Activated CD8-positive, alpha-beta T cell treated with anti-CD3 and anti-CD28 coated beads for 36 hours (primary cell): ENCODE data around the gene TRAPPC6A. TPM values are rescaled to one million over a fixed set of nuclear protein-coding genes. Genes with fewer than 3 reads are reported as not detected.

ENCODE experiments used
- ATAC-seq: fragments of 200-7000 bp; cut with Tn5 transposase; one replicate; pipeline ENCODE4 v1.10.0; 2021; ENCODE audit warnings: mild to moderate bottlenecking, moderate library complexity
- CTCF ChIA-PET: fragments of 350-600 bp; sonication (Branson Sonifier 250); formaldehyde crosslinking; loops from one replicate; lab custom pipeline; 2021; ENCODE audit warnings: antibody characterized with exemption; lab: Charles Lee
- POLR2A ChIA-PET: fragments of 350-600 bp; sonication (Branson Sonifier 250); formaldehyde crosslinking; loops from one replicate; lab custom pipeline; 2021; ENCODE audit warnings: antibody characterized with exemption; lab: Charles Lee
- DNase-seq: peaks from one replicate; pipeline ENCODE4 v3.0.0-alpha.2; 2020
- H3K27ac Mint-ChIP-seq: one replicate; pipeline ENCODE4 v1.8.0; 2021; ENCODE audit warnings: mild to moderate bottlenecking, mixed read lengths
- H3K27me3 Mint-ChIP-seq: one replicate; pipeline ENCODE4 v1.8.0; 2021; ENCODE audit warnings: mixed read lengths
- H3K36me3 Mint-ChIP-seq: one replicate; pipeline ENCODE4 v1.8.0; 2021; ENCODE audit warnings: low read depth, mixed read lengths
- H3K4me1 Mint-ChIP-seq: one replicate; pipeline ENCODE4 v1.8.0; 2021; ENCODE audit warnings: low read depth, mixed read lengths
- H3K4me3 Mint-ChIP-seq: one replicate; pipeline ENCODE4 v1.8.0; 2021; ENCODE audit warnings: mild to moderate bottlenecking, moderate library complexity, mixed read lengths
- H3K9me3 Mint-ChIP-seq: one replicate; pipeline ENCODE4 v1.8.0; 2021; ENCODE audit warnings: mixed read lengths
- intact Hi-C: fragments of 100-400 bp; cut with micrococcal nuclease; formaldehyde crosslinking; loops from one replicate; pipeline ENCODE4 v1.10.0; 2022
- total RNA-seq, 2 experiments: library from RNA; stranded (reverse); gene quantifications; one replicate each; pipeline ENCODE4 v1.2.3, GENCODE V29; 2021
- TF ChIP-seq, protein P1 (sequence below): fragments of 200-600 bp; IDR thresholded peaks from one replicate; pipeline ENCODE4 v1.8.0; 2022; ENCODE audit warnings: antibody characterized with exemption, mild to moderate bottlenecking

The TRAPPC6A gene
- total RNA-seq, 2 experiments from 2014 or later = 27.3 to 28.8 TPM

DNA sequence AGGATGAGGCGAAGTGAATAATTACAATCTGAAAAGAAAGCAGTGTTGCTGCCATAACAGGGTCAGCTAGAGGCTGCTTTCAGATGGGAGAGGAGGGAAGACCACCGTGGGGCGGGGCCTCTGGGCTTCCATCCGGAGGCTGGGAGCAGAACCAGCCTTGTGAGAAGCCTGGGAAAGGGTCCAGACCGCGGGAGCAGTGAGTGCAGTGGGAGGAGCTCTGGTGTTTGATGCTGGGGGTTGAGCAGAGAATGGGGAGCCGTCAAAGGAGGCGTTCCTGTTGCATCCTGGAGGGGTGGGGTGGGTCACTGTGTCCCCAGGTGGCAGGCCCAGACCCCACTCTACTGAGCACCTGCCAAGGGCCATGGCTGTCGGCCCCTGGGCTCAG is 35.3 kb downstream of the TRAPPC6A start:
- ATAC-seq (no peak), DNase-seq (no peak)
- ChIA-PET CTCF (interaction anchor here (1.2 to 1.8 kb wide), 3 partner anchors 11 to 107 kb away, joined by 4 to 8 read pairs (median 4); no protein-coding TSS in a partner anchor), POLR2A (interaction anchor here (1.0 kb wide), 1 partner anchor 10 kb away, joined by 3 read pairs; no protein-coding TSS in a partner anchor)
- H3K4me3 Mint-ChIP-seq = no peak overlapping the region
- peaks cover 12% of the 10 kb centered on the region for H3K36me3 Mint-ChIP-seq
- H3K27me3 Mint-ChIP-seq = no peaks in the 10 kb centered on the region
- H3K27ac Mint-ChIP-seq = no peak overlapping the region
- intact Hi-C loops = no loop called here
- no peaks in the 10 kb centered on the region for H3K9me3 Mint-ChIP-seq
- TF ChIP-seq, protein P1, sequence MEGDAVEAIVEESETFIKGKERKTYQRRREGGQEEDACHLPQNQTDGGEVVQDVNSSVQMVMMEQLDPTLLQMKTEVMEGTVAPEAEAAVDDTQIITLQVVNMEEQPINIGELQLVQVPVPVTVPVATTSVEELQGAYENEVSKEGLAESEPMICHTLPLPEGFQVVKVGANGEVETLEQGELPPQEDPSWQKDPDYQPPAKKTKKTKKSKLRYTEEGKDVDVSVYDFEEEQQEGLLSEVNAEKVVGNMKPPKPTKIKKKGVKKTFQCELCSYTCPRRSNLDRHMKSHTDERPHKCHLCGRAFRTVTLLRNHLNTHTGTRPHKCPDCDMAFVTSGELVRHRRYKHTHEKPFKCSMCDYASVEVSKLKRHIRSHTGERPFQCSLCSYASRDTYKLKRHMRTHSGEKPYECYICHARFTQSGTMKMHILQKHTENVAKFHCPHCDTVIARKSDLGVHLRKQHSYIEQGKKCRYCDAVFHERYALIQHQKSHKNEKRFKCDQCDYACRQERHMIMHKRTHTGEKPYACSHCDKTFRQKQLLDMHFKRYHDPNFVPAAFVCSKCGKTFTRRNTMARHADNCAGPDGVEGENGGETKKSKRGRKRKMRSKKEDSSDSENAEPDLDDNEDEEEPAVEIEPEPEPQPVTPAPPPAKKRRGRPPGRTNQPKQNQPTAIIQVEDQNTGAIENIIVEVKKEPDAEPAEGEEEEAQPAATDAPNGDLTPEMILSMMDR = no peak
- H3K4me1 Mint-ChIP-seq = no peaks in the 10 kb centered on the region

DNA sequence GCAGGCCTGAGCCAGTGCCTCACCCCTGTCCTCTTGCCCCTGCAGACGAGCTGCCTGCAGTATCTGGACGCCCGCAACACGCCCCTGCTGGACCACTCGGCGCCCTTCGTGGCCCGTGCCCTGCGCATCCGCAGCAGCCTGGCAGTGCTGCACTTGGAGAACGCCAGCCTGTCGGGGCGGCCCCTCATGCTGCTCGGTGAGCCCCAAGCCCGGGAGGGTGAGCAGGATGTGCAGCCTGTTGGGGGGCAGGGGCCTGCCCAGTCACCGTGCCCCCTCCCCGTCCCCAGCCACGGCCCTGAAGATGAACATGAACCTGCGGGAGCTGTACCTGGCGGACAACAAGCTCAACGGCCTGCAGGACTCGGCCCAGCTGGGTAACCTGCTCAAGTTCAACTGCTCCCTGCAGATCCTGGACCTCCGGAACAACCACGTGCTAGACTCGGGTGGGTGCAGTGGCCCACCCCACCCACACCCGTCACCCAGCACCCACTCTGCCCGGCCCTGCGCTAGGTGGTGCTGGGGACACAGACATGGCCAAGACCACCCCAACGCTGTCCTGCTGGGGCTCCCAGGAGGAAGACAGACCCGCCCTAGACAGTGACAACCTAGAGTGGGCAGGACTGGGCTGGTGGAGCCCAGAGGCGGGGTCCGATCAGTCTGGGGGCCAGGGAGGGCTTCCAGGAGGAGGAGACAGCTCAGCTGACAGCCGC is 35.9 kb downstream of the TRAPPC6A start:
- no peaks in the 10 kb centered on the region for H3K27me3 Mint-ChIP-seq
- no peaks in the 10 kb centered on the region for H3K9me3 Mint-ChIP-seq
- no peak overlapping the region for H3K27ac Mint-ChIP-seq
- ChIA-PET POLR2A (interaction anchor here (1.0 kb wide), 1 partner anchor 11 kb away, joined by 3 read pairs; no protein-coding TSS in a partner anchor), CTCF (interaction anchor here (1.2 to 1.8 kb wide), 3 partner anchors 11 to 107 kb away, joined by 4 to 8 read pairs (median 4); no protein-coding TSS in a partner anchor)
- intact Hi-C loops = no loop called here
- DNase-seq (no peak), ATAC-seq (no peak)
- H3K36me3 Mint-ChIP-seq = peaks cover 11% of the 10 kb centered on the region
- TF ChIP-seq, protein P1 = no peak
- no peaks in the 10 kb centered on the region for H3K4me1 Mint-ChIP-seq
- no peak overlapping the region for H3K4me3 Mint-ChIP-seq

DNA sequence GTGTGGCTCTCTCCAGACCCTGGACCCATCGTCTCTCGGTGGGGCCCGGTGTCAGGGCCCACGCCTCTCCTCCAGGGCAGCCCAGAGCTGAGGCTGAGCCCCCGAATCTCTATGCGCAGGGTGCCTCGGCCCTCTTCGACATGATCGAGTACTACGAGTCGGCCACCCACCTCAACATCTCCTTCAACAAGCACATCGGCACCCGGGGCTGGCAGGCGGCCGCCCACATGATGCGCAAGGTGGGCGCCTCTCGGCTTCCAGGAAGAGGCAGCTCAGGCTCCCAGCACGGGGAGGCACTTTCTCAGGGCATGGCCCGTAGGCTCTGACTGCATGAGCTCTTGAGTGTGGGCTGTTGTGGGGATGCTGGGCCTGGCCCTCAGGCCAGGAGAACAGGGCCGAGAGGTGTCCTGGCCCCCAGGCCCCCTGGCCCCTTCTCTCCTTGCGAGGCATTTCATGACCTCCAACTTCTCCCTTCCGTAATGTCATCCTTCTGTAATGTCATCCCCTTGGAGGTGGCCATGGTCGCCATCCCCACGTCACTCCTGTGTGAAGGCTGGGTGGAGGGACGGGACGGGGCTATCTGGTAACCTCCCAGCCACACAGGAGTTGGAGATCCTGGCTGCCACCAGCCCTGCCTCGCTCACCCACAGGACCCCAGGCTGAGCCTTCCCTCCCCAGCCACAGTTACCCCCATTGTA is 36.7 kb downstream of the TRAPPC6A start:
- DNase-seq (no peak), ATAC-seq (no peak)
- Mint-ChIP-seq H3K4me3 (no peak overlapping the region), H3K27me3 (no peaks in the 10 kb centered on the region), H3K27ac (no peak overlapping the region), H3K9me3 (no peaks in the 10 kb centered on the region), H3K4me1 (no peaks in the 10 kb centered on the region), H3K36me3 (peaks cover 10% of the 10 kb centered on the region)
- POLR2A ChIA-PET = no interaction called here
- CTCF ChIA-PET = no interaction called here
- intact Hi-C loops = no loop called here
- TF ChIP-seq, protein P1 = no peak

DNA sequence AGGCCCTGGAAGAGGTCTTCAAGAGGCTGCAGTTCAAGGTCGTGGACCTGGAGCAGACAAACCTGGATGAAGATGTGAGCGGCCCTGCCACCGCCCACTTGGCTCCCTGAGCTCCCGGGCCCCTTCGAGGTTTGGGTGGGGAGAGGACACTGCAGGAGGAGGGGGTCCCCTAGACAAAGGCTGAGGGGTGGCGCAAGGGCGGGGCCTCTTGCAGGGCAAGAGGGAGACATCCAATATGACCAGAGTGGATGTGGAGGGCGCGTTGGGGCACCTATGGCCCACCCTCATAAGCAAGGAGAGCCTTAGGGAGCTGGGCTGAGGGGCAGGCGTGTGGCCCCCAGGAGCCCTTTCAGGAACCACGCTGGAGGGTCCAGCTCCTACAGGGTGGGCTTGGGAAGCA is 37.5 kb downstream of the TRAPPC6A start:
- DNase-seq (no peak), ATAC-seq (no peak)
- H3K9me3 Mint-ChIP-seq = no peaks in the 10 kb centered on the region
- H3K36me3 Mint-ChIP-seq = peaks cover 10% of the 10 kb centered on the region
- ChIA-PET POLR2A (interaction anchor here (1.4 kb wide), 1 partner anchor 11 kb away, joined by 3 read pairs; no protein-coding TSS in a partner anchor), CTCF (no interaction called here)
- H3K4me1 Mint-ChIP-seq = no peaks in the 10 kb centered on the region
- no peak overlapping the region for H3K27ac Mint-ChIP-seq
- intact Hi-C loops = no loop called here
- no peak overlapping the region for H3K4me3 Mint-ChIP-seq
- no peaks in the 10 kb centered on the region for H3K27me3 Mint-ChIP-seq
- TF ChIP-seq, protein P1 = no peak

DNA sequence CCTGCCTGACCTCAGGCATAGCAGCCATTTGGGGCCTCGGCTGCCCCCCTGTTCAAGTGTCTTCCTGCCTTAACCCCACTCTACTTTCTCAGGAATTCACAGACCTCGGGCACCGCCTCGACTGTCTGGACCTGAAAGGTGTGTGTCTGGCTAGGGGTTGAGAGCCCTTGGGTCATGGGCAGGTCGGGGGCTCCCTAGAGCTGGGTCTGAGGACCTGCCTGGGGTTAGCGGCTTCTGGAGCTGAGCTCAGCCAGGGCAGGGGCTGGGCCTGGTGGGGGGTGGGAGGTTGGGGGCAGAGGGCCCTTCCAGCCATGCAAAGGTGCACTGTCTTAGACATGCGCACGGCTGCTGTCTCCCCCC is 37.9 kb downstream of the TRAPPC6A start:
- POLR2A ChIA-PET = interaction anchor here (1.4 kb wide), 1 partner anchor 11 kb away, joined by 3 read pairs; no protein-coding TSS in a partner anchor
- CTCF ChIA-PET = no interaction called here
- Mint-ChIP-seq H3K27ac (no peak overlapping the region), H3K36me3 (peaks cover 10% of the 10 kb centered on the region), H3K9me3 (no peaks in the 10 kb centered on the region), H3K4me3 (no peak overlapping the region), H3K4me1 (no peaks in the 10 kb centered on the region), H3K27me3 (no peaks in the 10 kb centered on the region)
- ATAC-seq = no peak
- DNase-seq = no peak
- TF ChIP-seq, protein P1 = no peak
- intact Hi-C loops = no loop called here
